GM21526 (cell line): ENCODE results near the gene CLTCL1.
"Not testable (repeated sequence)": the region's sequence is repeated elsewhere in the genome, so short reads cannot be mapped to it uniquely, and the experiment has no call there.

Source experiments
- ATAC-seq: cut with Tn5 transposase; IDR thresholded peaks from one replicate; pipeline ENCODE4 v1.9.1; 2021; ENCODE audit warnings: moderate library complexity; ENCODE audit not compliant: unreplicated experiment, low FRiP score

The CLTCL1 gene

GRCh38 chr22:19291218-19291579, 320 bp downstream of the CLTCL1 start:
- no peak for ATAC-seq

- no peak for ATAC-seq
These were observed 910 bp downstream of the CLTCL1 start for GRCh38 chr22:19290400-19291217.

- no peak for ATAC-seq
These were observed 1.9 kb downstream of the CLTCL1 start for GRCh38 chr22:19289475-19290161.

GRCh38 chr22:19287889-19288288, 3.6 kb downstream of the CLTCL1 start:
- no peak for ATAC-seq

GRCh38 chr22:19287076-19287707, 4.3 kb downstream of the CLTCL1 start:
- ATAC-seq = no peak

- ATAC-seq = no peak
These were observed 5.7 kb downstream of the CLTCL1 start for GRCh38 chr22:19285831-19286230.

- ATAC-seq = not testable (repeated sequence)
These were observed 12.4 kb downstream of the CLTCL1 start for GRCh38 chr22:19279143-19279542.

GRCh38 chr22:19277785-19278184, 13.7 kb downstream of the CLTCL1 start:
- ATAC-seq = no peak

GRCh38 chr22:19275919-19276600, 15.5 kb downstream of the CLTCL1 start:
- ATAC-seq = no peak

- no peak for ATAC-seq
These were observed 16.0 kb downstream of the CLTCL1 start for GRCh38 chr22:19275513-19275912.

- ATAC-seq = no peak
These were observed 16.4 kb downstream of the CLTCL1 start for GRCh38 chr22:19275104-19275503.

GRCh38 chr22:19271856-19272535, 19.5 kb downstream of the CLTCL1 start:
- ATAC-seq = no peak

- ATAC-seq = no peak
These were observed 20.2 kb downstream of the CLTCL1 start for GRCh38 chr22:19271273-19271855.

GRCh38 chr22:19270873-19271272, 20.6 kb downstream of the CLTCL1 start:
- no peak for ATAC-seq

- no peak for ATAC-seq
These were observed 24.9 kb downstream of the CLTCL1 start for GRCh38 chr22:19266547-19267086.

GRCh38 chr22:19265779-19266178, 25.7 kb downstream of the CLTCL1 start:
- ATAC-seq = no peak

- no peak for ATAC-seq
These were observed 30.7 kb downstream of the CLTCL1 start for GRCh38 chr22:19260804-19261203.

- ATAC-seq = no peak
These were observed 31.3 kb downstream of the CLTCL1 start for GRCh38 chr22:19260194-19260593.

GRCh38 chr22:19258968-19259288, 32.6 kb downstream of the CLTCL1 start:
- not testable (repeated sequence) for ATAC-seq

GRCh38 chr22:19258371-19258770, 33.1 kb downstream of the CLTCL1 start:
- no peak for ATAC-seq
